Measurements from ENCODE around the gene SRC. TPM values are rescaled to one million over a fixed set of nuclear protein-coding genes. Genes with fewer than 3 reads are reported as not detected.

SRC gene
- total RNA-seq, 5 donors from 2014 or later (not counting 1 experiment from before 2014, with no cell fraction given): 1.4 to 4.5 (median 2.0) TPM

- POLR2A ChIA-PET: no interaction called here
- peaks cover 0 to 16% of the 10 kb centered on the region in 2 experiments for H3K4me1 ChIP-seq (ENCODE audit: control insufficient read depth in 1 of 2, extremely low read depth in 1 of 2, insufficient read depth in 2 of 2, low read length in 2 of 2)
- Mint-ChIP-seq H3K9me3 (no peaks in the 10 kb centered on the region), H3K36me3 (peaks cover 21% of the 10 kb centered on the region), H3K4me1 (peaks cover 28 to 50% (median 47%) of the 10 kb centered on the region in 3 donors), H3K27ac (peak overlapping the region in 1 of 2 donors; percentile 33), H3K27me3 (no peaks in the 10 kb centered on the region), H3K4me3 (no peak overlapping the region)
- H3K27ac ChIP-seq (ENCODE audit: low read length): no peak overlapping the region
- no peak for DNase-seq
- 92% methylated on average over 4 of the region's 4 CpGs for WGBS (ENCODE audit: insufficient coverage)
- CTCF ChIA-PET: no interaction called here
- no peak overlapping the region for H3K4me3 ChIP-seq (ENCODE audit: control insufficient read depth in 1 of 2, extremely low read depth in 1 of 2, low read length in 1 of 2)
- no peaks in the 10 kb centered on the region for H3K27me3 ChIP-seq (replicated peaks in 1 of 2; ENCODE audit: control insufficient read depth in 2 of 2, extremely low read depth in 1 of 2, insufficient read depth in 2 of 2, low read length in 1 of 2)
- ATAC-seq (replicated peaks in 1 of 4): no peak
- H3K9me3 ChIP-seq: no peaks in the 10 kb centered on the region
- H3K36me3 ChIP-seq (ENCODE audit: control insufficient read depth in 2 of 2, extremely low read depth in 1 of 2, insufficient read depth in 1 of 2, low read length in 1 of 2): peaks cover 9 to 43% of the 10 kb centered on the region in 2 donors
Observed at GRCh38 chr20:37314099-37314498, 31.8 kb upstream of the SRC start.

GRCh38 chr20:37314617-37315016 is 31.3 kb upstream of the SRC start:
- Mint-ChIP-seq H3K4me1 (peaks cover 28 to 50% (median 45%) of the 10 kb centered on the region in 3 donors), H3K36me3 (peaks cover 20% of the 10 kb centered on the region), H3K27ac (no peak overlapping the region), H3K9me3 (no peaks in the 10 kb centered on the region), H3K27me3 (no peaks in the 10 kb centered on the region), H3K4me3 (no peak overlapping the region)
- Histone ChIP-seq H3K27me3 (replicated peaks in 1 of 2; ENCODE audit: control insufficient read depth in 2 of 2, extremely low read depth in 1 of 2, insufficient read depth in 2 of 2, low read length in 1 of 2) (no peaks in the 10 kb centered on the region), H3K4me3 (ENCODE audit: control insufficient read depth in 1 of 2, extremely low read depth in 1 of 2, low read length in 1 of 2) (no peak overlapping the region), H3K27ac (ENCODE audit: low read length) (no peak overlapping the region), H3K36me3 (ENCODE audit: control insufficient read depth in 2 of 2, extremely low read depth in 1 of 2, insufficient read depth in 1 of 2, low read length in 1 of 2) (peaks cover 9 to 38% of the 10 kb centered on the region in 2 donors), H3K9me3 (no peaks in the 10 kb centered on the region), H3K4me1 (ENCODE audit: control insufficient read depth in 1 of 2, extremely low read depth in 1 of 2, insufficient read depth in 2 of 2, low read length in 2 of 2) (peaks cover 0 to 16% of the 10 kb centered on the region in 2 experiments)
- ChIA-PET POLR2A (no interaction called here), CTCF (no interaction called here)
- DNase-seq: no peak
- WGBS (ENCODE audit: insufficient coverage): 100% methylated on average over 5 of the region's 7 CpGs
- ATAC-seq (replicated peaks in 1 of 4): no peak

- peak in 1 of 35 experiments; percentile 12 for DNase-seq
- ChIA-PET CTCF (no interaction called here), POLR2A (no interaction called here)
- H3K9me3 Mint-ChIP-seq: no peaks in the 10 kb centered on the region
- no peak for ATAC-seq (replicated peaks in 1 of 4)
- no peaks in the 10 kb centered on the region for H3K9me3 ChIP-seq
- H3K27me3 ChIP-seq (replicated peaks in 1 of 2; ENCODE audit: control insufficient read depth in 2 of 2, extremely low read depth in 1 of 2, insufficient read depth in 2 of 2, low read length in 1 of 2): no peaks in the 10 kb centered on the region
- H3K27ac Mint-ChIP-seq: peak overlapping the region in 1 of 2 donors; percentile 49
- 96% methylated on average over 12 of the region's 12 CpGs for WGBS (ENCODE audit: insufficient coverage)
- peaks cover 0 to 16% of the 10 kb centered on the region in 2 experiments for H3K4me1 ChIP-seq (ENCODE audit: control insufficient read depth in 1 of 2, extremely low read depth in 1 of 2, insufficient read depth in 2 of 2, low read length in 2 of 2)
- no peaks in the 10 kb centered on the region for H3K27me3 Mint-ChIP-seq
- no peak overlapping the region for H3K4me3 ChIP-seq (ENCODE audit: control insufficient read depth in 1 of 2, extremely low read depth in 1 of 2, low read length in 1 of 2)
- H3K36me3 ChIP-seq (ENCODE audit: control insufficient read depth in 2 of 2, extremely low read depth in 1 of 2, insufficient read depth in 1 of 2, low read length in 1 of 2): peaks cover 9 to 34% of the 10 kb centered on the region in 2 donors
- peaks cover 20% of the 10 kb centered on the region for H3K36me3 Mint-ChIP-seq
- peaks cover 28 to 50% (median 45%) of the 10 kb centered on the region in 3 donors for H3K4me1 Mint-ChIP-seq
- no peak overlapping the region for H3K27ac ChIP-seq (ENCODE audit: low read length)
- no peak overlapping the region for H3K4me3 Mint-ChIP-seq
Observed at GRCh38 chr20:37315021-37315451, 30.9 kb upstream of the SRC start.

GRCh38 chr20:37315452-37316110 is 30.4 kb upstream of the SRC start:
- ChIA-PET POLR2A (no interaction called here), CTCF (no interaction called here)
- no peak overlapping the region for H3K4me3 ChIP-seq (ENCODE audit: control insufficient read depth in 1 of 2, extremely low read depth in 1 of 2, low read length in 1 of 2)
- Mint-ChIP-seq H3K4me1 (peaks cover 28 to 47% (median 45%) of the 10 kb centered on the region in 3 donors), H3K27ac (peak overlapping the region; percentile 68 to 82), H3K36me3 (peaks cover 16% of the 10 kb centered on the region), H3K27me3 (no peaks in the 10 kb centered on the region), H3K4me3 (no peak overlapping the region), H3K9me3 (no peaks in the 10 kb centered on the region)
- ATAC-seq (replicated peaks in 1 of 4) (peak in 2 of 4 experiments; percentile 23 to 28), DNase-seq (no peak)
- peaks cover 0 to 16% of the 10 kb centered on the region in 2 experiments for H3K4me1 ChIP-seq (ENCODE audit: control insufficient read depth in 1 of 2, extremely low read depth in 1 of 2, insufficient read depth in 2 of 2, low read length in 2 of 2)
- H3K27ac ChIP-seq (ENCODE audit: low read length): peak overlapping the region; percentile 45
- 73% methylated on average over 6 of the region's 13 CpGs for WGBS (ENCODE audit: insufficient coverage)
- peaks cover 9 to 28% of the 10 kb centered on the region in 2 donors for H3K36me3 ChIP-seq (ENCODE audit: control insufficient read depth in 2 of 2, extremely low read depth in 1 of 2, insufficient read depth in 1 of 2, low read length in 1 of 2)
- H3K9me3 ChIP-seq: no peaks in the 10 kb centered on the region
- H3K27me3 ChIP-seq (replicated peaks in 1 of 2; ENCODE audit: control insufficient read depth in 2 of 2, extremely low read depth in 1 of 2, insufficient read depth in 2 of 2, low read length in 1 of 2): no peaks in the 10 kb centered on the region

- H3K36me3 Mint-ChIP-seq: peaks cover 14% of the 10 kb centered on the region
- no peaks in the 10 kb centered on the region for H3K9me3 ChIP-seq
- peaks cover 28 to 45% (median 42%) of the 10 kb centered on the region in 3 donors for H3K4me1 Mint-ChIP-seq
- WGBS (ENCODE audit: insufficient coverage): 73% methylated on average over 10 of the region's 15 CpGs
- peak overlapping the region; percentile 45 for H3K27ac ChIP-seq (ENCODE audit: low read length)
- CTCF ChIA-PET: no interaction called here
- H3K4me3 ChIP-seq (ENCODE audit: control insufficient read depth in 1 of 2, extremely low read depth in 1 of 2, low read length in 1 of 2): no peak overlapping the region
- peak overlapping the region; percentile 68 to 82 for H3K27ac Mint-ChIP-seq
- H3K4me3 Mint-ChIP-seq: no peak overlapping the region
- peaks cover 0 to 16% of the 10 kb centered on the region in 2 experiments for H3K4me1 ChIP-seq (ENCODE audit: control insufficient read depth in 1 of 2, extremely low read depth in 1 of 2, insufficient read depth in 2 of 2, low read length in 2 of 2)
- H3K36me3 ChIP-seq (ENCODE audit: control insufficient read depth in 2 of 2, extremely low read depth in 1 of 2, insufficient read depth in 1 of 2, low read length in 1 of 2): peaks cover 7 to 26% of the 10 kb centered on the region in 2 donors
- peak in 22 of 35 experiments; percentile 5 to 62 (median 20) for DNase-seq
- H3K27me3 Mint-ChIP-seq: no peaks in the 10 kb centered on the region
- H3K27me3 ChIP-seq (replicated peaks in 1 of 2; ENCODE audit: control insufficient read depth in 2 of 2, extremely low read depth in 1 of 2, insufficient read depth in 2 of 2, low read length in 1 of 2): no peaks in the 10 kb centered on the region
- H3K9me3 Mint-ChIP-seq: no peaks in the 10 kb centered on the region
- ATAC-seq (replicated peaks in 1 of 4): peak; percentile 68 to 95 (median 77)
- POLR2A ChIA-PET: no interaction called here
Observed at GRCh38 chr20:37316116-37316774, 29.7 kb upstream of the SRC start.

- Mint-ChIP-seq H3K27me3 (no peaks in the 10 kb centered on the region), H3K36me3 (peaks cover 13% of the 10 kb centered on the region), H3K27ac (peak overlapping the region; percentile 68 to 82), H3K4me1 (peaks cover 28 to 44% (median 42%) of the 10 kb centered on the region in 3 donors), H3K9me3 (no peaks in the 10 kb centered on the region), H3K4me3 (no peak overlapping the region)
- no peak for DNase-seq
- Histone ChIP-seq H3K36me3 (ENCODE audit: control insufficient read depth in 2 of 2, extremely low read depth in 1 of 2, insufficient read depth in 1 of 2, low read length in 1 of 2) (peaks cover 7 to 25% of the 10 kb centered on the region in 2 donors), H3K9me3 (no peaks in the 10 kb centered on the region), H3K4me1 (ENCODE audit: control insufficient read depth in 1 of 2, extremely low read depth in 1 of 2, insufficient read depth in 2 of 2, low read length in 2 of 2) (peaks cover 0 to 16% of the 10 kb centered on the region in 2 experiments), H3K27me3 (replicated peaks in 1 of 2; ENCODE audit: control insufficient read depth in 2 of 2, extremely low read depth in 1 of 2, insufficient read depth in 2 of 2, low read length in 1 of 2) (no peaks in the 10 kb centered on the region), H3K27ac (ENCODE audit: low read length) (no peak overlapping the region), H3K4me3 (ENCODE audit: control insufficient read depth in 1 of 2, extremely low read depth in 1 of 2, low read length in 1 of 2) (no peak overlapping the region)
- ChIA-PET POLR2A (no interaction called here), CTCF (no interaction called here)
- peak in 1 of 4 experiments; percentile 33 for ATAC-seq (replicated peaks in 1 of 4)
- 86% methylated on average over 3 of the region's 5 CpGs for WGBS (ENCODE audit: insufficient coverage)
Observed at GRCh38 chr20:37316775-37317170, 29.2 kb upstream of the SRC start.
